DOHH2 (cell line): ENCODE data around the gene CLINT1.

Experiments used
- CTCF ChIP-seq: fragments of 200-600 bp; sonication (generic); IDR thresholded peaks from one replicate; pipeline ENCODE4 v1.5.1; 2014; ENCODE audit warnings: antibody characterized with exemption, mild to moderate bottlenecking, low read depth, low read length; ENCODE audit not compliant: poor library complexity, severe bottlenecking
- EZH2phosphoT487 ChIP-seq: fragments of 200-600 bp; sonication (generic); IDR thresholded peaks from 2 replicates; pipeline ENCODE4 v1.6.1; 2017; ENCODE audit warnings: borderline replicate concordance, mild to moderate bottlenecking, antibody characterized with exemption, low read length, moderate library complexity, mixed read lengths

GRCh38 chr5:157865781-157866180, 6.8 kb upstream of the CLINT1 start:
- TF ChIP-seq EZH2phosphoT487 (no peak), CTCF (no peak)
